GM23338 (cell line): Measurements from ENCODE around the gene TBC1D2B. TPM values are rescaled to one million over a fixed set of nuclear protein-coding genes. Genes with fewer than 3 reads are reported as not detected.

ENCODE experiments used
- ATAC-seq: fragments of 200-7000 bp; cut with Tn5 transposase; 3 replicates; pipeline ENCODE4 v1.9.1; 2020
- DNase-seq: peaks from one replicate; pipeline ENCODE4 v3.0.0-alpha.2; 2015; ENCODE audit warnings: low spot score
- H2AFZ ChIP-seq: fragments of 200-600 bp; sonication (generic); 2 replicates; pipeline ENCODE4 v1.8.0; 2016; ENCODE audit warnings: antibody characterized with exemption, mild to moderate bottlenecking, moderate library complexity
- H3F3A ChIP-seq: fragments of 200-600 bp; sonication (generic); replicated peaks from 2 replicates; pipeline ENCODE4 v1.8.0; 2017; ENCODE audit warnings: antibody characterized with exemption, mixed run types, low read depth
- H3K27ac ChIP-seq: fragments of 200-600 bp; sonication (generic); 2 replicates; pipeline ENCODE4 v1.6.1; 2016; ENCODE audit warnings: low read depth
- H3K27me3 ChIP-seq: fragments of 200-600 bp; sonication (generic); 2 replicates; pipeline ENCODE4 v1.8.0; 2016; ENCODE audit warnings: mild to moderate bottlenecking, mixed run types, moderate library complexity; ENCODE audit not compliant: insufficient read depth
- H3K36me3 ChIP-seq: fragments of 200-600 bp; sonication (generic); 2 replicates; pipeline ENCODE4 v1.8.0; 2016; ENCODE audit warnings: mild to moderate bottlenecking; ENCODE audit not compliant: insufficient read depth
- H3K4me1 ChIP-seq: fragments of 200-600 bp; sonication (generic); 2 replicates; pipeline ENCODE4 v1.8.0; 2016; ENCODE audit warnings: mild to moderate bottlenecking, moderate library complexity; ENCODE audit not compliant: insufficient read depth
- H3K4me2 ChIP-seq: fragments of 200-600 bp; sonication (generic); 2 replicates; pipeline ENCODE4 v1.7.1; 2017; ENCODE audit warnings: mixed run types
- H3K4me3 ChIP-seq: fragments of 200-600 bp; sonication (generic); 2 replicates; pipeline ENCODE4 v1.6.1; 2016; ENCODE audit warnings: mixed run types
- H3K79me2 ChIP-seq: fragments of 200-600 bp; sonication (generic); replicated peaks from 2 replicates; pipeline ENCODE4 v1.8.0; 2017; ENCODE audit warnings: mild to moderate bottlenecking; ENCODE audit not compliant: insufficient read depth
- H3K9me2 ChIP-seq: fragments of 200-600 bp; sonication (generic); 2 replicates; pipeline ENCODE4 v1.8.0; 2017; ENCODE audit not compliant: insufficient read depth
- H4K20me1 ChIP-seq: fragments of 200-600 bp; sonication (generic); replicated peaks from 2 replicates; pipeline ENCODE4 v1.8.0; 2017; ENCODE audit warnings: mild to moderate bottlenecking; ENCODE audit not compliant: insufficient read depth
- H3K27ac Mint-ChIP-seq: 2 replicates; pipeline ENCODE4 v1.8.0; 2020; ENCODE audit warnings: inconsistent platforms, mild to moderate bottlenecking, moderate library complexity, mixed read lengths
- H3K27me3 Mint-ChIP-seq: 3 replicates; pipeline ENCODE4 v1.8.0; 2022; ENCODE audit warnings: low read depth, mild to moderate bottlenecking, moderate library complexity, mixed read lengths, inconsistent platforms; ENCODE audit not compliant: insufficient read depth, poor library complexity
- H3K36me3 Mint-ChIP-seq: 3 replicates; pipeline ENCODE4 v1.8.0; 2021; ENCODE audit warnings: low read depth, mild to moderate bottlenecking, inconsistent platforms, moderate library complexity, mixed read lengths
- H3K4me1 Mint-ChIP-seq: 3 replicates; pipeline ENCODE4 v1.8.0; 2020; ENCODE audit warnings: mild to moderate bottlenecking, inconsistent platforms, mixed read lengths
- H3K4me3 Mint-ChIP-seq: 3 replicates; pipeline ENCODE4 v1.8.0; 2021; ENCODE audit warnings: moderate library complexity, mild to moderate bottlenecking, inconsistent platforms, mixed read lengths
- H3K9me3 Mint-ChIP-seq: 3 replicates; pipeline ENCODE4 v1.8.0; 2020; ENCODE audit warnings: moderate library complexity, mild to moderate bottlenecking, inconsistent platforms, mixed read lengths
- CREB1 ChIP-seq: fragments of 250-450 bp; sonication (Bioruptor Pico); IDR thresholded peaks from 2 replicates; pipeline ENCODE4 v1.5.0; 2020; ENCODE audit warnings: low read depth, mild to moderate bottlenecking, moderate library complexity
- EZH2 ChIP-seq: fragments of 200-600 bp; sonication (generic); IDR thresholded peaks from one replicate; pipeline ENCODE4 v1.8.0; 2017; ENCODE audit warnings: antibody characterized with exemption, mild to moderate bottlenecking, low read depth; ENCODE audit not compliant: unreplicated experiment
- EZH2phosphoT487 ChIP-seq: fragments of 200-600 bp; sonication (generic); IDR thresholded peaks from one replicate; pipeline ENCODE4 v1.8.1; 2018; ENCODE audit warnings: antibody characterized with exemption; ENCODE audit not compliant: unreplicated experiment
- JUNB ChIP-seq: IDR thresholded peaks from one replicate; pipeline ENCODE4 v1.6.1; 2016; ENCODE audit warnings: antibody characterized with exemption; ENCODE audit not compliant: unreplicated experiment
- POLR2AphosphoS5 ChIP-seq: IDR thresholded peaks from 2 replicates; pipeline ENCODE4 v1.6.1; 2016; ENCODE audit warnings: antibody characterized with exemption, low read depth
- STAT1 ChIP-seq: IDR thresholded peaks from one replicate; pipeline ENCODE4 v1.6.1; 2016; ENCODE audit warnings: antibody characterized with exemption; ENCODE audit not compliant: unreplicated experiment
- ZNF331 ChIP-seq: fragments of 250-450 bp; sonication (Bioruptor Pico); IDR thresholded peaks from 2 replicates; pipeline ENCODE4 v1.5.0; 2020; ENCODE audit warnings: low read depth, mild to moderate bottlenecking, moderate library complexity
- polyA plus RNA-seq: library from polyadenylated mRNA; unstranded; fragments of >200 nt; fragmentation: Nextera tagmentation; extraction: Ambion mirVana; gene quantifications from 2 replicates; pipeline ENCODE4 v1.2.1, GENCODE V29; 2016
- total RNA-seq: library from RNA; depleted of rRNA; stranded (reverse); fragments of >200 nt; shearing (Covaris generic); gene quantifications from 2 replicates; pipeline ENCODE4 v1.2.3, GENCODE V29; 2014
- TF ChIP-seq, protein P1 (sequence below): fragments of 250-450 bp; sonication (Bioruptor Pico); IDR thresholded peaks from 2 replicates; pipeline ENCODE4 v1.5.0; 2020; ENCODE audit warnings: mild to moderate bottlenecking, moderate library complexity
- TF ChIP-seq, protein P2 (sequence below): IDR thresholded peaks from 2 replicates; pipeline ENCODE4 v1.6.1; 2016; ENCODE audit warnings: antibody characterized with exemption
- TF ChIP-seq, protein P3 (sequence below): IDR thresholded peaks from one replicate; pipeline ENCODE4 v1.6.1; 2018; ENCODE audit warnings: antibody characterized with exemption; ENCODE audit not compliant: unreplicated experiment

The TBC1D2B gene
- total and polyA plus RNA-seq, 2 experiments from 2014 or later = 3.6 to 17.8 TPM

DNA sequence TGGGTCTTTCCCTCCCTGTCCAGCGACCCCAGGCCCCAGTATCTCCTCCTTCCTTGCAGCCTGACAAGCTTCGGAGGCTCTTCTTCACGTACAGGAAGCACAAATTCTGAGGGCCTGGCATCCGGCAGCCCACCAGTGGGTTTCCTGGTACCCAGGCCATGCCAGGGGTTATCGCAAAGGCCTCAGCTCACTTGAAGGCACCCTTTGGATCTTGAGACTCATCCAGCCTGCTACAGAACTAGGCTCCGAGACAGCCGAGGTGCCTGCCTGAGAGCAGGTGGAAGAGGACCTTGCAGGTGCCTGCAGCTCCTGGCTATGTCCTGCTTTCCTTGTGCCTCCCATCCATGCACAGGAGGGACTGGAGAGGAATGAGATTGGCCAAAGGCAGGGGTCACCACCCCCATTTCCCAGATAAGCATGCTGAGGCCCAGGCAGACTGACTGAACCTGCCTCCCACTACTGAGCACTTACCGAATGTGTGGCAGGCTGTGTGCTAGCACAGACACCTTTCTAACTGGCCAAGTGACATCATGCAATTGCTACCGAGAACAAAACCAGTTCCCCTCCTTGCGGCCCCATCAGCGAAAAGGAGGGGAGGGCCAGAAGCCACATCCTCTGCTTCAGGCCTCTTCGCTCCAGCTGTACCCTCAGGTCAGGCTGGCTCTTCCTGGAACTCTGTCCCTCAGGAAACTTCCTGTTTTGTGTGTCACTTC, 26.1 kb upstream of the TBC1D2B start:
- Mint-ChIP-seq H3K27ac (no peak overlapping the region), H3K4me1 (peaks cover under 1% of the 10 kb centered on the region; the same call in 2 of the 3 replicates), H3K27me3 (peaks cover 9% of the 10 kb centered on the region), H3K4me3 (no peak overlapping the region), H3K36me3 (peaks cover 10% of the 10 kb centered on the region; the same call in 2 of the 3 replicates), H3K9me3 (no peaks in the 10 kb centered on the region)
- Histone ChIP-seq H3K27me3 (no peaks in the 10 kb centered on the region), H3K4me3 (no peak overlapping the region), H3K4me2 (no peak overlapping the region), H3K36me3 (no peaks in the 10 kb centered on the region), H4K20me1 (no peaks in the 10 kb centered on the region), H3K9me2 (no peaks in the 10 kb centered on the region), H2AFZ (no peak overlapping the region), H3F3A (no peaks in the 10 kb centered on the region), H3K79me2 (no peaks in the 10 kb centered on the region), H3K27ac (no peak overlapping the region), H3K4me1 (no peaks in the 10 kb centered on the region)
- no peak for TF ChIP-seq JUNB
- TF ChIP-seq EZH2 = no peak
- no peak for TF ChIP-seq STAT1
- TF ChIP-seq, protein P1, sequence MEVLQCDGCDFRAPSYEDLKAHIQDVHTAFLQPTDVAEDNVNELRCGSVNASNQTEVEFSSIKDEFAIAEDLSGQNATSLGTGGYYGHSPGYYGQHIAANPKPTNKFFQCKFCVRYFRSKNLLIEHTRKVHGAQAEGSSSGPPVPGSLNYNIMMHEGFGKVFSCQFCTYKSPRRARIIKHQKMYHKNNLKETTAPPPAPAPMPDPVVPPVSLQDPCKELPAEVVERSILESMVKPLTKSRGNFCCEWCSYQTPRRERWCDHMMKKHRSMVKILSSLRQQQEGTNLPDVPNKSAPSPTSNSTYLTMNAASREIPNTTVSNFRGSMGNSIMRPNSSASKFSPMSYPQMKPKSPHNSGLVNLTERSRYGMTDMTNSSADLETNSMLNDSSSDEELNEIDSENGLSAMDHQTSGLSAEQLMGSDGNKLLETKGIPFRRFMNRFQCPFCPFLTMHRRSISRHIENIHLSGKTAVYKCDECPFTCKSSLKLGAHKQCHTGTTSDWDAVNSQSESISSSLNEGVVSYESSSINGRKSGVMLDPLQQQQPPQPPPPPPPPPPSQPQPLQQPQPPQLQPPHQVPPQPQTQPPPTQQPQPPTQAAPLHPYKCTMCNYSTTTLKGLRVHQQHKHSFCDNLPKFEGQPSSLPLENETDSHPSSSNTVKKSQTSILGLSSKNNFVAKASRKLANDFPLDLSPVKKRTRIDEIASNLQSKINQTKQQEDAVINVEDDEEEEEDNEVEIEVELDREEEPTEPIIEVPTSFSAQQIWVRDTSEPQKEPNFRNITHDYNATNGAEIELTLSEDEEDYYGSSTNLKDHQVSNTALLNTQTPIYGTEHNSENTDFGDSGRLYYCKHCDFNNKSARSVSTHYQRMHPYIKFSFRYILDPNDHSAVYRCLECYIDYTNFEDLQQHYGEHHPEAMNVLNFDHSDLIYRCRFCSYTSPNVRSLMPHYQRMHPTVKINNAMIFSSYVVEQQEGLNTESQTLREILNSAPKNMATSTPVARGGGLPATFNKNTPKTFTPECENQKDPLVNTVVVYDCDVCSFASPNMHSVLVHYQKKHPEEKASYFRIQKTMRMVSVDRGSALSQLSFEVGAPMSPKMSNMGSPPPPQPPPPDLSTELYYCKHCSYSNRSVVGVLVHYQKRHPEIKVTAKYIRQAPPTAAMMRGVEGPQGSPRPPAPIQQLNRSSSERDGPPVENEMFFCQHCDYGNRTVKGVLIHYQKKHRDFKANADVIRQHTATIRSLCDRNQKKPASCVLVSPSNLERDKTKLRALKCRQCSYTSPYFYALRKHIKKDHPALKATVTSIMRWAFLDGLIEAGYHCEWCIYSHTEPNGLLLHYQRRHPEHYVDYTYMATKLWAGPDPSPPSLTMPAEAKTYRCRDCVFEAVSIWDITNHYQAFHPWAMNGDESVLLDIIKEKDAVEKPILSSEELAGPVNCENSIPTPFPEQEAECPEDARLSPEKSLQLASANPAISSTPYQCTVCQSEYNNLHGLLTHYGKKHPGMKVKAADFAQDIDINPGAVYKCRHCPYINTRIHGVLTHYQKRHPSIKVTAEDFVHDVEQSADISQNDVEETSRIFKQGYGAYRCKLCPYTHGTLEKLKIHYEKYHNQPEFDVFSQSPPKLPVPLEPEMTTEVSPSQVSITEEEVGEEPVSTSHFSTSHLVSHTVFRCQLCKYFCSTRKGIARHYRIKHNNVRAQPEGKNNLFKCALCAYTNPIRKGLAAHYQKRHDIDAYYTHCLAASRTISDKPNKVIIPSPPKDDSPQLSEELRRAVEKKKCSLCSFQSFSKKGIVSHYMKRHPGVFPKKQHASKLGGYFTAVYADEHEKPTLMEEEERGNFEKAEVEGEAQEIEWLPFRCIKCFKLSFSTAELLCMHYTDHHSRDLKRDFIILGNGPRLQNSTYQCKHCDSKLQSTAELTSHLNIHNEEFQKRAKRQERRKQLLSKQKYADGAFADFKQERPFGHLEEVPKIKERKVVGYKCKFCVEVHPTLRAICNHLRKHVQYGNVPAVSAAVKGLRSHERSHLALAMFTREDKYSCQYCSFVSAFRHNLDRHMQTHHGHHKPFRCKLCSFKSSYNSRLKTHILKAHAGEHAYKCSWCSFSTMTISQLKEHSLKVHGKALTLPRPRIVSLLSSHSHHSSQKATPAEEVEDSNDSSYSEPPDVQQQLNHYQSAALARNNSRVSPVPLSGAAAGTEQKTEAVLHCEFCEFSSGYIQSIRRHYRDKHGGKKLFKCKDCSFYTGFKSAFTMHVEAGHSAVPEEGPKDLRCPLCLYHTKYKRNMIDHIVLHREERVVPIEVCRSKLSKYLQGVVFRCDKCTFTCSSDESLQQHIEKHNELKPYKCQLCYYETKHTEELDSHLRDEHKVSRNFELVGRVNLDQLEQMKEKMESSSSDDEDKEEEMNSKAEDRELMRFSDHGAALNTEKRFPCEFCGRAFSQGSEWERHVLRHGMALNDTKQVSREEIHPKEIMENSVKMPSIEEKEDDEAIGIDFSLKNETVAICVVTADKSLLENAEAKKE (CRISPR knock-in tag) = no peak
- no peak for TF ChIP-seq POLR2AphosphoS5
- TF ChIP-seq EZH2phosphoT487 = no peak
- TF ChIP-seq, protein P2, sequence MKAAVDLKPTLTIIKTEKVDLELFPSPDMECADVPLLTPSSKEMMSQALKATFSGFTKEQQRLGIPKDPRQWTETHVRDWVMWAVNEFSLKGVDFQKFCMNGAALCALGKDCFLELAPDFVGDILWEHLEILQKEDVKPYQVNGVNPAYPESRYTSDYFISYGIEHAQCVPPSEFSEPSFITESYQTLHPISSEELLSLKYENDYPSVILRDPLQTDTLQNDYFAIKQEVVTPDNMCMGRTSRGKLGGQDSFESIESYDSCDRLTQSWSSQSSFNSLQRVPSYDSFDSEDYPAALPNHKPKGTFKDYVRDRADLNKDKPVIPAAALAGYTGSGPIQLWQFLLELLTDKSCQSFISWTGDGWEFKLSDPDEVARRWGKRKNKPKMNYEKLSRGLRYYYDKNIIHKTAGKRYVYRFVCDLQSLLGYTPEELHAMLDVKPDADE = no peak
- TF ChIP-seq ZNF331 = no peak
- TF ChIP-seq, protein P3, sequence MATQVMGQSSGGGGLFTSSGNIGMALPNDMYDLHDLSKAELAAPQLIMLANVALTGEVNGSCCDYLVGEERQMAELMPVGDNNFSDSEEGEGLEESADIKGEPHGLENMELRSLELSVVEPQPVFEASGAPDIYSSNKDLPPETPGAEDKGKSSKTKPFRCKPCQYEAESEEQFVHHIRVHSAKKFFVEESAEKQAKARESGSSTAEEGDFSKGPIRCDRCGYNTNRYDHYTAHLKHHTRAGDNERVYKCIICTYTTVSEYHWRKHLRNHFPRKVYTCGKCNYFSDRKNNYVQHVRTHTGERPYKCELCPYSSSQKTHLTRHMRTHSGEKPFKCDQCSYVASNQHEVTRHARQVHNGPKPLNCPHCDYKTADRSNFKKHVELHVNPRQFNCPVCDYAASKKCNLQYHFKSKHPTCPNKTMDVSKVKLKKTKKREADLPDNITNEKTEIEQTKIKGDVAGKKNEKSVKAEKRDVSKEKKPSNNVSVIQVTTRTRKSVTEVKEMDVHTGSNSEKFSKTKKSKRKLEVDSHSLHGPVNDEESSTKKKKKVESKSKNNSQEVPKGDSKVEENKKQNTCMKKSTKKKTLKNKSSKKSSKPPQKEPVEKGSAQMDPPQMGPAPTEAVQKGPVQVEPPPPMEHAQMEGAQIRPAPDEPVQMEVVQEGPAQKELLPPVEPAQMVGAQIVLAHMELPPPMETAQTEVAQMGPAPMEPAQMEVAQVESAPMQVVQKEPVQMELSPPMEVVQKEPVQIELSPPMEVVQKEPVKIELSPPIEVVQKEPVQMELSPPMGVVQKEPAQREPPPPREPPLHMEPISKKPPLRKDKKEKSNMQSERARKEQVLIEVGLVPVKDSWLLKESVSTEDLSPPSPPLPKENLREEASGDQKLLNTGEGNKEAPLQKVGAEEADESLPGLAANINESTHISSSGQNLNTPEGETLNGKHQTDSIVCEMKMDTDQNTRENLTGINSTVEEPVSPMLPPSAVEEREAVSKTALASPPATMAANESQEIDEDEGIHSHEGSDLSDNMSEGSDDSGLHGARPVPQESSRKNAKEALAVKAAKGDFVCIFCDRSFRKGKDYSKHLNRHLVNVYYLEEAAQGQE = no peak
- TF ChIP-seq CREB1 (CRISPR knock-in tag) = no peak
- no peak for ATAC-seq
- DNase-seq = no peak
